ENCODE measurements around the gene SMIM23.

Gene SMIM23

GRCh38 chr5:171785517-171785916, at the start of gene SMIM23:
Gene SMIM23 (plus strand): TSS chr5:171785817. CDS start chr5:171785872, 55 bp downstream.
- peak; percentile 87 for DNase-seq

DNA sequence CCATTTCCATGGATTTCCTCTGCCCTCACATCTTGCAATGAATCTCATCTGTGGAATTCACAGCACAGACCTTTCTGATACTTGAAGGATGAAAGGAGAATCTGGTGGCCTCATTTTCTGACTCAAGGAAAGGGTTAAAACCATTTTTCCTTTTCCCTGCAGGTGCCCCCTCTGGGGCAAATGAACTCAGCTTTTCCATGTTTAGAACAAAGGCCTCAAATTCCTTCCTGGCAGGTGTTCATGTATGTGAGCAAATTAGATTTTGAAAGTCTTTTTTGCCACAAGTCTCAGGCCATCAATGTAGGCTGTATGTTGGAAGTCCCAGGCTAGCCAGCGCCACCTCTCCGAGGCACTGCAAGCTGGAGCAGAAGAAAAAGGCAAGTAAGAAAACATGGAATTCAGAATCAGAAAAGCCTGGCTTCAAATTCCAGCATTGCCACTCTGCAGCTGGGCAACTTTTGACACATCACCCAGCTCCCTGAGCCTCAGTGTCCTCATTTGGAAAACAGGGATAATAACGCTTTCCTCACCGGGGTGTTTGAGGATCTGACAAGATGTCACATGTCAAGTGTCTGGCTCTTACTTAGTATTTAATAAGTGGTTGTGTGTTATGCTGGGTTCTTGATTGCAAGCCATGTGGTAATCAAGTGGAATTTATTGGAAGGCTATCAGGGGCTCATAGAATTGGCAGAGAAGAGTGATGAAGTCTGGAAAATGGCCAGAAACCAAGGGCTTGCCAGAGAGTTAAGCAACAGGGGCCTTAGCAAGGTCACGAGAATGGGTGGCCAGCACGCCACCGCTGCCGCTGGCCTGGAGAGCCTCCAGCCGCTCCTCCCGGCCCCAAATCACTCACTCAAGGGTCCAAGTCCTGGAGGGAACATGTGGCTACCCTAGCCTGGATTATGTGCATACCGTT, 48.4 kb upstream of the SMIM23 start:
- no peak for DNase-seq

GRCh38 chr5:171738501-171738900, 47.1 kb upstream of the SMIM23 start:
- DNase-seq, result no peak

GRCh38 chr5:171739271-171739670, 46.3 kb upstream of the SMIM23 start:
- DNase-seq, result no peak

DNA sequence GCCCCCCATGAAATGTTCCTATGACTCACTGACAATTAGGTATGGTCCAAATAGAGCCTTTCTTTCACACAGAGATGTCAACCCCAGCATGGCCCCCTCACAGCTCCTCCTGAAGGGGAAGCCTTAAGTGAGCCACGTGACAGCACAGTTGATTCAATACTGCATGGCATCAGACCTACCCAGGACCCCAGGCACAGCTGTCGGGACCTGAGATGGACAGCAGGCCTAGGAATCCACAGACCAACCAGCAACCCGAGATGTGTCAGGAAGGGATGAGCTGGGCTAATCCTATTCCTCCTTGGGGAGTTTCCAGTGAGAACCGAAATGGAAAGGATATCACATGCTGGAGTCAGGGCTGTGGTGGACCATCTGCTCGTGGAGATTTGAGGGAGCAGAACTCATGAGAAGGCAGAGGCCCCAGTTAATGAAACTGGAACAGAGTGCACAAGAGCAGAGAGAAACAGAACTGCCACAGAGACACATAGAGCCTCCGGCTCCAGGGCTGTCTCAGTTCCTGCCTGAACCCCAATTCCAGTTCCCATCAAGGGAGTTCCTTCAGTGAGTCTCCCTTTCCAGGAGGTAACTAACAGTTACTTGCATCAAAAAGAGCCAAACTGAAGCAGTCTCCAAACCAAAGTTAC, 42.1 kb upstream of the SMIM23 start:
- DNase-seq, result no peak

DNA sequence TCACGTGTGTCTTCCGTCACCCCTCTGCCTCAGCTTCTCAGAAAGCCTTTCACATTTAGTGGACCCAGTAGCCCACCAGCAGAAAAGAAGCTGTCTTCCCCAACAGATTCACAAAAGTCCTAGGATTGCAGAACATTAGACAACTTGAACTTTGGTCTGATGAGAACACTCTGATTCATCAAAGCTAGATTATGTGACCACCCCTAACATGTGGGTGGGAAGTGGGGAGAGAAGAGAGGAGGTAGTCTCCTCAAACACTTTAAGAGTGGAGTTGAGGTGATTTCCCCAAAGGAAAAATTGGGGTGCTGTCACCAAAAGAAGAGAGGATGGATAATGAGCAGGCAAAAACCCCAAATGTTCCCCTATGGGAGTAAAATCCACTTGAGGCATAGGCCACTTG, 41.4 kb upstream of the SMIM23 start:
- DNase-seq, result no peak

GRCh38 chr5:171744882-171745281, 40.7 kb upstream of the SMIM23 start:
- no peak for DNase-seq

- DNase-seq, result no peak
Observed at GRCh38 chr5:171745602-171746001, 40.0 kb upstream of the SMIM23 start.

GRCh38 chr5:171747061-171747859, 38.4 kb upstream of the SMIM23 start:
- no peak for DNase-seq

DNA sequence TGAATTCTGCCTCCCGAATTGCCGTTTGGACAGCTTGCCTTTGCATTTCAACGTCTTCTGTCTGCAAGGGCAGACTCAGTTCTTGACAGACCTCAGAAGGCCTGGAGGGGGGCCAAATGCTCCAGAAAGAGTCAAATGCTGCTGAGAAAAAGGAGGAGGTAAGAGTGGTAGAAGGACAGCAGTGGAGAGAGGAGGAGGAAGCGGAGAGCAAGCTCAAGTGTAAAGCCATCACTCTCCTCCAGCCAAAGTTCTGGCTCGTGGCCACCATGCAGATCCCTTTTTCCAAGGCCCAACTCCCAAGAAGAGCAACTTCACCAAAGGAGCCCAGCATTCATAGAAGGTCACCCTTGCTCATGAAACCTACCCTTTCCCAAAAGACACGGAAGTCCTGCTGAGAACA, 36.9 kb upstream of the SMIM23 start:
- DNase-seq, result no peak

DNA sequence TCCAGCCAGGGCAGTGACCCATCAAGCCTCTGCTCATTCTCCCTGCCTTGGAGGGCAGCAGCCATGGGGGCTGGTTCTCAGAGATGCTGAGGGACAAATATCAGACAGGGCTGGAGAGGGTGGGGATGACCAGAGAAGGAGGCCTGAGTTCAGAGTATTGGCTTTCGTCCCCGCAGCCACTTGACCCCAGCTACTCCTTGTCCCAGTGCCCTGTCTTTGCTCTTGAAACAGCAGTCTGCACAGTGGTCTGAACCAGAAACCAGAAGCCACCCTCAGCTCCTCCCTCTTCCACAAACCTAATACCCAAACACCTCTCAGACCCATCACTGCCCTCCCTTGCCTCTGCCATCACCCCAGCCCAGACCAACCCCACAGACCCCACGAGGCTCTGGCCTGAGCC, 36.3 kb upstream of the SMIM23 start:
- DNase-seq, result no peak

DNA sequence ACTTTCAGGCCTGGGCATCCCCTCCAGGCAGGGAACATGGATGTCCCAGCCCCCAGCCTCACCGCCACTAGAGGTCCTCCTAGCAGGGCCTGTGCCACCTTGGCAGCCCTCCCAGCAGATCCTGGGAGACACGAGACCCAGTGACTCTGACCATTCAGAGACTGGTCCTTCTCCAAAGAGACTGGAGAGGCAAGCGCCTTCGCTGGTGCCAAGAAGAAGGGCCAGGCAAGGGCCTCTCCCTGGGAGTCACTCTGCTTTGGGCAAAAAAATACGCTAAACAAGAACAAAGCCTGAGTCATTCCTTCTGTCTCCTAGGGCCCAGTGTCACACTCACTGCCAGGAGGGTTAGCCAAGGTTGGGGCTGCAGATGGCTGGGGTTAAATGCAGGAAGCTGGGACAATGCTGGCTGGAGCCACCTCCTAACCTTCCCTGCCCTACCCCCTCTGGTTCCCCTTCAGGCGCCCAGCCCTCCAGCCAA, 35.3 kb upstream of the SMIM23 start:
- no peak for DNase-seq

DNA sequence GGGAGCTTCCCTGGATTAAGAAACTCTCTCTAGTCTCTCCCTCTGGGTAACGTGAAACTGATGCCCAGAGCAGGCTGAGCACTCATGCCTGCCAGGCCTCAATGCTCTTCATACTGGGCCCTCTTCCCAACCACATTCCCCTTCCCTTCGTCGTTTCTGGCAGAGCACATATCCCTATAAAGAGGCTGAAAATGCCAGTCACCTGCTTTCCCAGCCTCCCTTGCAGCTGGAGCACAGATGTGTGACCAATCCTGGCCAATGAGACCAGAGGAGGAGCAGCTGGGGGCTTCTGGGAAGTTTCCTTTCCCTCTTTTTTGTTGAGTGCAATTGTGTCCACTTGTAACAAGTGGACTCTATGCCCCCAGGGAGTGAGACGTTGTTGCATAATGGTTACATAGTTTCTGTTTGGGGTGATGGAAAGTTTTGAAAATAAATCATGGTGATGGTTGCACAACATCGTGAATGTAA, 30.2 kb upstream of the SMIM23 start:
- DNase-seq, result no peak

GRCh38 chr5:171757853-171758535, 27.6 kb upstream of the SMIM23 start:
- no peak for DNase-seq

GRCh38 chr5:171759777-171760176, 25.8 kb upstream of the SMIM23 start:
- DNase-seq, result no peak

GRCh38 chr5:171762021-171762608, 23.5 kb upstream of the SMIM23 start:
- no peak for DNase-seq

DNA sequence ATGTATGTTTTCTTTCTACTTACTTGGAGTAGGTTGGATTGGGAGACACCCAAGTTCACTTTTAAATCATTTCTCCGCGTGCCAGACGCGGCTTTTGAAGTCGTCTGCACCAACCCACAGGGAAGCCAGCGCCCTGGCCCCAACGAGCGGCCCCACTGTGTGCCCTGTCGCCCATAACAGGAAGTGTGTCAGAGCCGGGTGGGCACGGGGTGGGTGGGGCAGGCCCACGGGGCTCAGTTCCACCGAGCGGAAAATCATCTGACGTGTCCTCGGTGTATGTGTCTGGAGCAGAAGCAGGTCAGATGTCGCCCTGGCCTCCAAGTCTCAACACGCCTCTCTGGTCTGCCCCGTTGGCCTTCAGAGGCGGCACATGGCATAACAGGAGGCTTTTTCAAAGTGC, 22.7 kb upstream of the SMIM23 start:
- no peak for DNase-seq

GRCh38 chr5:171764265-171764664, 21.4 kb upstream of the SMIM23 start:
- no peak for DNase-seq

- no peak for DNase-seq
Observed at GRCh38 chr5:171766875-171767274, 18.7 kb upstream of the SMIM23 start.

GRCh38 chr5:171770153-171770552, 15.5 kb upstream of the SMIM23 start:
- no peak for DNase-seq

- DNase-seq, result no peak
Observed at GRCh38 chr5:171771856-171772255, 13.8 kb upstream of the SMIM23 start.

GRCh38 chr5:171773106-171773505, 12.5 kb upstream of the SMIM23 start:
- no peak for DNase-seq

Measured in NCI-H774 (cell line).